Chondrocyte (in vitro differentiated cells): ENCODE measurements around the gene LIN7B. TPM values are rescaled to one million over a fixed set of nuclear protein-coding genes. Genes with fewer than 3 reads are reported as not detected.
"Not testable (repeated sequence)": the region's sequence is repeated elsewhere in the genome, so short reads cannot be mapped to it uniquely, and the experiment has no call there.

Experiments used
- DNase-seq: peaks from one replicate; pipeline ENCODE4 v3.0.0; 2021; ENCODE audit warnings: mixed read lengths, low spot score
- H3K27ac Mint-ChIP-seq: one replicate; pipeline ENCODE4 v1.8.0; 2021; ENCODE audit warnings: mild to moderate bottlenecking, moderate library complexity, mixed read lengths; ENCODE audit not compliant: unreplicated experiment
- H3K27me3 Mint-ChIP-seq: 2 replicates; pipeline ENCODE4 v1.8.0; 2021; ENCODE audit warnings: low read depth, mixed read lengths
- H3K36me3 Mint-ChIP-seq: 2 replicates; pipeline ENCODE4 v1.8.0; 2021; ENCODE audit warnings: low read depth, mixed read lengths
- H3K4me1 Mint-ChIP-seq: 2 replicates; pipeline ENCODE4 v1.8.0; 2021; ENCODE audit warnings: low read depth, mild to moderate bottlenecking, mixed read lengths
- H3K4me3 Mint-ChIP-seq: one replicate; pipeline ENCODE4 v1.8.0; 2021; ENCODE audit warnings: mild to moderate bottlenecking, moderate library complexity, mixed read lengths; ENCODE audit not compliant: unreplicated experiment
- H3K9me3 Mint-ChIP-seq: 2 replicates; pipeline ENCODE4 v1.8.0; 2021; ENCODE audit warnings: low read depth, mixed read lengths
- CTCF ChIP-seq: fragments of 200-600 bp; sonication (generic); IDR thresholded peaks from 2 replicates; pipeline ENCODE4 v1.5.0; 2021; ENCODE audit warnings: antibody characterized with exemption, mild to moderate bottlenecking, moderate library complexity
- total RNA-seq: library from RNA; stranded (reverse); gene quantifications from 3 replicates; pipeline ENCODE4 v1.2.1, GENCODE V29; 2021

Gene LIN7B
- total RNA-seq, 1 donor from 2014 or later: 13.9 TPM

GRCh38 chr19:49069026-49069425 lies 45.1 kb upstream of the LIN7B start:
- peaks cover 4% of the 10 kb centered on the region for H3K36me3 Mint-ChIP-seq
- no peak for TF ChIP-seq CTCF
- no peak for DNase-seq
- H3K4me1 Mint-ChIP-seq: peaks cover 20% of the 10 kb centered on the region
- H3K27ac Mint-ChIP-seq: no peak overlapping the region
- peaks cover 17% of the 10 kb centered on the region for H3K27me3 Mint-ChIP-seq
- peaks cover 6% of the 10 kb centered on the region for H3K9me3 Mint-ChIP-seq
- no peak overlapping the region for H3K4me3 Mint-ChIP-seq

GRCh38 chr19:49070416-49070815 lies 43.8 kb upstream of the LIN7B start:
- peaks cover 13% of the 10 kb centered on the region for H3K4me1 Mint-ChIP-seq
- no peak overlapping the region for H3K27ac Mint-ChIP-seq
- peaks cover 17% of the 10 kb centered on the region for H3K27me3 Mint-ChIP-seq
- no peak for TF ChIP-seq CTCF
- DNase-seq: no peak
- H3K4me3 Mint-ChIP-seq: no peak overlapping the region
- H3K9me3 Mint-ChIP-seq: peaks cover 6% of the 10 kb centered on the region
- peaks cover 4% of the 10 kb centered on the region for H3K36me3 Mint-ChIP-seq

- H3K27me3 Mint-ChIP-seq: peaks cover 16% of the 10 kb centered on the region
- H3K4me3 Mint-ChIP-seq: peak overlapping the region; percentile 33
- peaks cover 4% of the 10 kb centered on the region for H3K36me3 Mint-ChIP-seq
- DNase-seq: no peak
- peak; percentile 10 for TF ChIP-seq CTCF
- peaks cover 10% of the 10 kb centered on the region for H3K4me1 Mint-ChIP-seq
- H3K9me3 Mint-ChIP-seq: peaks cover 6% of the 10 kb centered on the region
- no peak overlapping the region for H3K27ac Mint-ChIP-seq
These were observed 42.2 kb upstream of the LIN7B start for GRCh38 chr19:49071860-49072547.

- Mint-ChIP-seq H3K4me3 (peak overlapping the region; percentile 69), H3K27me3 (peaks cover 16% of the 10 kb centered on the region), H3K4me1 (peaks cover 10% of the 10 kb centered on the region), H3K9me3 (peaks cover 6% of the 10 kb centered on the region), H3K36me3 (peaks cover 4% of the 10 kb centered on the region), H3K27ac (no peak overlapping the region)
- peak; percentile 27 for TF ChIP-seq CTCF
- DNase-seq: no peak
These were observed 40.4 kb upstream of the LIN7B start for GRCh38 chr19:49073514-49074378.

- not testable (repeated sequence) for H3K27ac Mint-ChIP-seq, H3K4me1 Mint-ChIP-seq, DNase-seq, H3K4me3 Mint-ChIP-seq, H3K9me3 Mint-ChIP-seq, H3K36me3 Mint-ChIP-seq
- peak; percentile 82 for TF ChIP-seq CTCF
- peaks cover 16% of the 10 kb centered on the region for H3K27me3 Mint-ChIP-seq
These were observed 39.3 kb upstream of the LIN7B start for GRCh38 chr19:49074869-49075268.
